GM19397 (cell line): ENCODE data around the gene ANO6.
"Not testable (repeated sequence)": the region's sequence is repeated elsewhere in the genome, so short reads cannot be mapped to it uniquely, and the experiment has no call there.

ENCODE experiments used
- ATAC-seq: cut with Tn5 transposase; IDR thresholded peaks from one replicate; pipeline ENCODE4 v1.9.1; 2021; ENCODE audit warnings: mild to moderate bottlenecking, moderate library complexity; ENCODE audit not compliant: unreplicated experiment

Gene ANO6

GRCh38 chr12:45215419-45216229 lies at the start of gene ANO6:
ANO6 (plus strand) TSS chr12:45216095; CDS start chr12:45216322, 227 bp downstream.
- ATAC-seq = peak; percentile 72

- ATAC-seq = no peak
These were observed 46.9 kb upstream of the ANO6 start for GRCh38 chr12:45168976-45169375.

- no peak for ATAC-seq
These were observed 45.3 kb upstream of the ANO6 start for GRCh38 chr12:45170456-45171042.

GRCh38 chr12:45173293-45173692 lies 42.6 kb upstream of the ANO6 start:
- ATAC-seq = not testable (repeated sequence)

GRCh38 chr12:45174595-45174994 lies 41.3 kb upstream of the ANO6 start:
- no peak for ATAC-seq

GRCh38 chr12:45178771-45179170 lies 37.1 kb upstream of the ANO6 start:
- ATAC-seq = no peak

- ATAC-seq = no peak
These were observed 33.4 kb upstream of the ANO6 start for GRCh38 chr12:45182511-45182910.

GRCh38 chr12:45183246-45183645 lies 32.6 kb upstream of the ANO6 start:
- ATAC-seq = no peak

GRCh38 chr12:45184147-45184963 lies 31.5 kb upstream of the ANO6 start:
- no peak for ATAC-seq

GRCh38 chr12:45186762-45187161 lies 29.1 kb upstream of the ANO6 start:
- ATAC-seq = no peak

GRCh38 chr12:45189766-45190403 lies 26.0 kb upstream of the ANO6 start:
- no peak for ATAC-seq

GRCh38 chr12:45191239-45191638 lies 24.7 kb upstream of the ANO6 start:
- no peak for ATAC-seq

- no peak for ATAC-seq
These were observed 23.2 kb upstream of the ANO6 start for GRCh38 chr12:45192707-45193106.

- no peak for ATAC-seq
These were observed 15.3 kb upstream of the ANO6 start for GRCh38 chr12:45200491-45201043.

GRCh38 chr12:45203767-45204166 lies 12.1 kb upstream of the ANO6 start:
- ATAC-seq = no peak

- ATAC-seq = no peak
These were observed 11.1 kb upstream of the ANO6 start for GRCh38 chr12:45204757-45205156.

- ATAC-seq = peak; percentile 60
These were observed 10.6 kb upstream of the ANO6 start for GRCh38 chr12:45205165-45205825.

GRCh38 chr12:45208604-45209487 lies 7.0 kb upstream of the ANO6 start:
- ATAC-seq = no peak

- no peak for ATAC-seq
These were observed 6.1 kb upstream of the ANO6 start for GRCh38 chr12:45209784-45210183.
